ENCODE measurements around the gene SIRPB1.

DNA sequence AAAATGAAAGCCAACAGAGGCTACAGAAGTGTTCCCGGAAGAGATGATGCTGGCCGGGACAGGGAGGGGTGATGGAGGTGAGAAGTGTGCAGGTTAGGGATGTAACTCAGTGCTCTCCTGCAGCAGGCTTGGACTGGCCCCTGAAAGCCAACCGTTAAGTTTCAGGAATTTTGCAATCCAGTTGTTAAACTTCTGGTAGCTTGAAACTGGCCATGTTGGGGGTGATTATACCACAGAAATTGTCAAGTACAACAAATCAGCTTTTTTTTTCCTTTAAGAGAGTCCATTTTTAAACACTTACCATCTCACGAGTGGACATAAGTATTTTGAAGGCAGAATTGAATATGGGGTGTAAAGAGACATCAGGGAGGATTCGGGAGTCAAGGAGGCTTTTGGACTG lies 8.8 kb upstream of the SIRPB1 start:
- TF ChIP-seq CTCF (IDR thresholded peaks at IDR 0.05) (no peak), POLR2AphosphoS5 (IDR thresholded peaks at IDR 0.05) (no peak), POLR2A (IDR thresholded peaks at IDR 0.05; ENCODE audit: low read depth) (no peak), EP300 (IDR thresholded peaks at IDR 0.05) (no peak)

All from esophagus muscularis mucosa (tissue), 4 donors.